Measurements from ENCODE around the gene VWA1. TPM values are rescaled to one million over a fixed set of nuclear protein-coding genes. Genes with fewer than 3 reads are reported as not detected.

Gene VWA1
- polyA plus RNA-seq (ENCODE audit: insufficient read length in 3 of 3) = 10 to 100 TPM; 61.7 to 76.0 (median 75.6) TPM
- long read RNA-seq, donor 1, full-length matches to known transcripts = 52 of 52 reads
- long read RNA-seq, donor 1, partial matches to known transcripts = 0 of 52 reads
- long read RNA-seq, donor 1, other reads (novel, unspliced or antisense) = 0 of 52 reads
- long read RNA-seq, donor 2, full-length matches to known transcripts = 31 of 31 reads
- long read RNA-seq, donor 2, partial matches to known transcripts = 0 of 31 reads
- long read RNA-seq, donor 2, other reads (novel, unspliced or antisense) = 0 of 31 reads
- long read RNA-seq, donor 3, full-length matches to known transcripts = 29 of 39 reads
- long read RNA-seq, donor 3, partial matches to known transcripts = 10 of 39 reads
- long read RNA-seq, donor 3, other reads (novel, unspliced or antisense) = 0 of 39 reads
- long read RNA-seq, donor 4, full-length matches to known transcripts = 42 of 47 reads
- long read RNA-seq, donor 4, partial matches to known transcripts = 5 of 47 reads
- long read RNA-seq, donor 4, other reads (novel, unspliced or antisense) = 0 of 47 reads
- long read RNA-seq, donor 5, full-length matches to known transcripts = 16 of 16 reads
- long read RNA-seq, donor 5, partial matches to known transcripts = 0 of 16 reads
- long read RNA-seq, donor 5, other reads (novel, unspliced or antisense) = 0 of 16 reads
- long read RNA-seq, donor 6, full-length matches to known transcripts = 41 of 82 reads
- long read RNA-seq, donor 6, partial matches to known transcripts = 41 of 82 reads
- long read RNA-seq, donor 6, other reads (novel, unspliced or antisense) = 0 of 82 reads
- long read RNA-seq, donor 7, full-length matches to known transcripts = 41 of 68 reads
- long read RNA-seq, donor 7, partial matches to known transcripts = 27 of 68 reads
- long read RNA-seq, donor 7, other reads (novel, unspliced or antisense) = 0 of 68 reads
- long read RNA-seq, donor 8, full-length matches to known transcripts = 5 of 5 reads
- long read RNA-seq, donor 8, partial matches to known transcripts = 0 of 5 reads
- long read RNA-seq, donor 8, other reads (novel, unspliced or antisense) = 0 of 5 reads
- long read RNA-seq, donor 9, full-length matches to known transcripts = 43 of 43 reads
- long read RNA-seq, donor 9, partial matches to known transcripts = 0 of 43 reads
- long read RNA-seq, donor 9, other reads (novel, unspliced or antisense) = 0 of 43 reads
- long read RNA-seq, donor 10, full-length matches to known transcripts = 32 of 37 reads
- long read RNA-seq, donor 10, partial matches to known transcripts = 5 of 37 reads
- long read RNA-seq, donor 10, other reads (novel, unspliced or antisense) = 0 of 37 reads
- long read RNA-seq, donor 11, full-length matches to known transcripts = 40 of 45 reads
- long read RNA-seq, donor 11, partial matches to known transcripts = 0 of 45 reads
- long read RNA-seq, donor 11, other reads (novel, unspliced or antisense) = 5 of 45 reads
- long read RNA-seq, donor 12, full-length matches to known transcripts = 45 of 51 reads
- long read RNA-seq, donor 12, partial matches to known transcripts = 6 of 51 reads
- long read RNA-seq, donor 12, other reads (novel, unspliced or antisense) = 0 of 51 reads
- long read RNA-seq, donor 13, full-length matches to known transcripts = 22 of 22 reads
- long read RNA-seq, donor 13, partial matches to known transcripts = 0 of 22 reads
- long read RNA-seq, donor 13, other reads (novel, unspliced or antisense) = 0 of 22 reads
- long read RNA-seq, donor 14 = 0 reads
- long read RNA-seq, donor 15, full-length matches to known transcripts = 64 of 336 reads
- long read RNA-seq, donor 15, partial matches to known transcripts = 184 of 336 reads
- long read RNA-seq, donor 15, other reads (novel, unspliced or antisense) = 88 of 336 reads
- long read RNA-seq, donor 16, full-length matches to known transcripts = 38 of 38 reads
- long read RNA-seq, donor 16, partial matches to known transcripts = 0 of 38 reads
- long read RNA-seq, donor 16, other reads (novel, unspliced or antisense) = 0 of 38 reads

DNA sequence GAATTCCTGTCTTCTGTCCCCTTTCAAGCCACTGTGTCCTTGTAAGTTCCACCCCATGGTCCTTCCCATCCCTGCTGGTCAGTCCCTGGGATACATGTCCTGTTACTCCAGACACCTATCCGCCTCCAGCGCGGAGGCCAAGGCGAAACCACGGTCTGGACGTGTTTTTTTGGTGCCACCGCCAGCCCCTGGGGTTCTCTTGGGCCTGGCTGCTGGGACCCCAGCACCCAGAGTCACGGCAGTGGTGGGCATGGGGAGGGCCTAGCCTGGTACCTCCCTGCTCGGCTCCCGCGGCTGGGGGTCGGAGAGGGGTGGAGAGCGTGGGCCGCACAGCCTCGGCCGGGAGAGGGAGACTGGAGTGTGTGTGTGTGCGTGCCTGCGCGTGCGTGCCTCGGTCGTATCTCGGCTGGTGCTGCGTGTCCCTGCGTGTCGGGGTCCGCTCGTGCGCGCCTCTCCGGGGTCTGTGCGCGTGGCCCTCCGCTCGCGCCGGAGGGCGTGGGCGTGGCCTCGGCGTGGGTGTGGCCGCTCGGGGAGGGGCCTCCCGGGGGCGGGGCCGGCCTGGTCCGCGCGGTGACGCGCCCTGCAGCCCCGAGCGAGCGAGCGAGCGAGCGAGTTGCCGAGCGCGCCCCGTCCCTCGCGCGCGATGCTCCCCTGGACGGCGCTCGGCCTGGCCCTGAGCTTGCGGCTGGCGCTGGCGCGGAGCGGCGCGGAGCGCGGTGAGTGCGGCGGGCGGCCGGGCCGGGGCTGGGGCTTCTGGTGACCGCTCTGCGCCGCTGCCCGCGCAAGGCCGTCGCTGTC lies at the start of gene VWA1:
TSS of gene VWA1 (plus strand) at position 585 of the 798 bp plus-strand sequence. CDS start at position 644, 59 bp downstream.
- no peak for DNase-seq

DNA sequence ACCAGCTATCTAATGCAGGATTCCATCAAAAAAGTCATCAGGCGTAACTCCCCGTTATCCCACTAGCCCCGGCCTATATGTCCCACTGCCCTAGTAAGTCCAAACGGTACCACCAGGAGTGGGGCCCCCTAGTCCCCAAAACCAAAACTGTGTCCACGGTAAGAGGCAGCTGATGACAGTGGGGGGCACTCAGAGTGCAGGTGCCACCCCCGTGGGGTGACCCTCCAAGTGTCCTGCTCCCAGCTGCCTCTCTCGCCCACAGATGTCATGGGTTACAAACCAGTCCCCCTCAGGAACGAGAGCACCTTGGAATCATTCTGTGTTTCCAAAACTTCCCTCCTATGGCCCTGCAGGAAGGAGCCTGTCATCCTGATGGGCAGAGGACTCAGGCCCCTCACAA lies 49.6 kb upstream of the VWA1 start:
- no peak for DNase-seq

DNA sequence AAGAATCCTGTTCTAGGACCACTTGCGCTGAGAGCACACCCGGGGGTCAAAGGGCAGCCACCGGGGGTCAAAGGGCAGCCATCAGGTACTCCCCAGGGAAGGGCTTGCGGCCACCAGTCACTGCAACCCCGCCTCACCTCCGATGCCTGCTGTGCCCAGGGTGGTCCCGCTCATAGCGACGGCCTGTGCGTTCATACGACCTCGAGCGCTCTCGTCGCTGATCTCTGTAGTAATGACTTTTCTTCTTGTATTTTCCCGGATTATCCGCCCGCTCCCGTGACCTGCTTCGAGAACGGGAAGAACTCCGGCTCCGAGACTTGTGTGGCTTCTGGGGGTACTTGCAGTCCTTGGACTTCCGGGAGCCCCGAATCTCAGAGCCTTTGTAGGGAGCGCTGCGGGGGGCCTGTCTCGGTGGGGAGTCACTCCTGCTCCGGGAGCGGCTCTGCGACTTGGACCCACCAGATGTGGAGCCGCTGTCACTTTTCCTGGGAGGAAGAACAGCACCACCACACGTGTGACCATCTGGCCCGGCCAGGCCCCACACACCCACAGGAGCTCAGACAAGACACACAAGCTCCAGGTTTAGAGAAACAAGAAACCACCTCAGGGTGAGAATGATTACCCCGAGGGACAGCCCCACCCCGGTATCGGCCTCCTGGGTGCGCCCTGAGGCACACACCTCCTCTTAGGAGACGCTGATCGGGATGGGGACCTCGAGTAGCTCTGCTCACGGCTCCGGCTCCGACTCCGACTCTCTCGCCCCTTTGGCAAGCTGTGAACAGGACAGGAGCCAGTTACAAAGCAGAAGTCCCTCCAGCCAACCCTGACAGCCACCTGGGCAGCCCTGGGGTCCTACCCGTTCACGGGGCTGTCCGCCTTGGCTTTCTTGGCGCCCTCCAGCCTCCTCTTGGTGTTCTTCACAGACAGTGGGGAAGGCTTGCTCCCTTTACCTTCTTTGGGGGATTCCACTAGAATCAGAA lies 48.1 kb upstream of the VWA1 start:
- DNase-seq = no peak

- no peak for DNase-seq
Measured at GRCh38 chr1:1388078-1388472, 47.4 kb upstream of the VWA1 start.

- DNase-seq = no peak
Measured at GRCh38 chr1:1390675-1391074, 44.8 kb upstream of the VWA1 start.

- DNase-seq = no peak
Measured at GRCh38 chr1:1391225-1391624, 44.3 kb upstream of the VWA1 start.

DNA sequence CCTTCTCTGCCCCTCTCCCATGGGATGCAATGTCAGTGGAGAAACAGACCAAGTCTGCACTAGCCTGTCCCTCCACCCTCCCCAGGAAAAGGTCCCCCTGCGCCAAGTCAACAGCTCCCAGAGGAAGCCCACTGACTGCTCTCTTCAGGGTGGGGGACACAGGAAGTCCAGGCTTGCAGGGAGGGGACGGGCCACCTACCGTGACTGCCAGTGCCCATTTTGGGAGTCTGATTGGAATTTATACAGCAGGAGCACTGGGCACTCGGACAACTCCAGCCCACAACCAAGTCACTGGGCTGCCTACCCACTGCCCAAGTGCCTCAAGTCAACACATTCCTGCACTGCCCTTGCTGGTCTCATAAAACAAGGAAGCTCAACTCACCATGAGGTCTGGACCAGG lies 42.5 kb upstream of the VWA1 start:
- no peak for DNase-seq

DNA sequence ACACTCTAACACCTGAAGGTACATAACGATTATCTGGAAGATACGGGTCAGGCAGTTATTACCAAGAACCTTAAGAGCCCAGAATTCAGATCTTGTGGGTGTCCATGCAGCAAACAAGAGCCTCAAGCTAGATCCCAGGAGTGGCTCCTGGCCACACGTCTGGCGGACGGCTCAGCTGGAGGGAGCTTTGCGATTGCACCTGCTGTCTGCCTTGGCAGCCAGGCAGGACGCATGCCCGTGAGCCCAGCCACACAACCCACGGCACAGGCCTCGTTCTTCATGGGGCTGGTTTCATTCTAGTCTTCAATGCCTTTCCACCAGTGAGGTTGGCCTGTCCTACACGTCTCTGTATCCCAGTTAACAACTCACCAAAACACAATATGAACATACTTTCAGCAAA lies 42.1 kb upstream of the VWA1 start:
- no peak for DNase-seq

GRCh38 chr1:1394116-1394515 lies 41.4 kb upstream of the VWA1 start:
- DNase-seq = no peak

DNA sequence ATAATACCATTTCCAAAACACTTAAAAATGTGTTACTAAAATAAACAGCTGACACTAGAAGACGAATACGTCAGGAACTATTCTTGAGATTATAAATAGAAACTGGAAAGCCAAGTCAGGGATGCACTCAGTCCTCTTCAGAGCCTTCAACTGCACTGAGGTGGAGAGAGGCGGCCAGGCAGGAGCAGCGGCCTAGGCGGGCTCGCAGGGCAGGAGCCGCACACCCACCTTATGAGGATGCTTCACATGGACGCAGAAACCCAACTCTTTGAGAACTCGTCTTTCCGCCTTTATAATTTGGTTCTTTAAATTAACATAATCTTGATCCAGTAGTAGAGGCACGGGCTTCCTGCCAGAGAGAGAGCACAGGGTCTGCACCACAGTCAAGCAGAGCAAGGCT lies 40.3 kb upstream of the VWA1 start:
- DNase-seq = no peak

GRCh38 chr1:1397839-1398523 lies 37.5 kb upstream of the VWA1 start:
- no peak for DNase-seq

GRCh38 chr1:1398677-1399186 lies 36.8 kb upstream of the VWA1 start:
- no peak for DNase-seq

DNA sequence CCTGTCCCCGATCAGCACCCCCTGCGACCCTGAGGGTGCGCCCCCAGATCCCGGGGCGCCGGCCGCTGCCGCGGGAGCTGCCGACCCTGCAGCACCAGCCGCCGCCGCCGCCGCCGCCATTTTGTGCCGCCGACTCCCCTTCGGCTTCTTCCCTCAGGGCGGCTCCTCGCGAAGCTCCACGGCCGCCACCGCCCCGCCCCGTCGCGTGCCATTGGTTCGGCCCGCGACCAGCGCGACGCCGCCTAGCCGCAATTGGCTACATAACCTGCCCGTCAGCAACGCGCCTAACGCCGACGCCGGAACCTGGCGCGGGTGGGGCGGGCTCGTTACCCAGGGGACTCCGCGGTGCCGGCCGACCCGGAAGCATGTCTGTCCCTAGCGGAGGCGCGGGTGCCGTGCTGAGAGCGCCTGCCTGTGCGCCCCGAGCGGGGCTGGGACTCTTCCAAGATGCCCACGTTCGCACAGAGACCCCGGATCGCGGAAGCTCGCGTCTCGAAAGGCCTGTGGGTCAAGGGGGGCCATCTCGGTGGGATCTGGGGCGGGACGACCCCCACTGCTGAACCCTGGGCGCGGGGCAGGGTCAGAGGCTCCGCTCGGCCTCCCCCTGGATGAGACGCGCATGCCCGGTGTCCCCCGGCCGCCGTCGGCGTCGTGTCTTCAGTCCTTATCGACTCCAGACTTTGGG lies 36.2 kb upstream of the VWA1 start, which contains the start of gene CCNL2:
TSS of gene CCNL2 (minus strand) at position 149 of the 685 bp plus-strand sequence. CDS start at position 120, 29 bp downstream.
- peak; percentile 98 for DNase-seq

DNA sequence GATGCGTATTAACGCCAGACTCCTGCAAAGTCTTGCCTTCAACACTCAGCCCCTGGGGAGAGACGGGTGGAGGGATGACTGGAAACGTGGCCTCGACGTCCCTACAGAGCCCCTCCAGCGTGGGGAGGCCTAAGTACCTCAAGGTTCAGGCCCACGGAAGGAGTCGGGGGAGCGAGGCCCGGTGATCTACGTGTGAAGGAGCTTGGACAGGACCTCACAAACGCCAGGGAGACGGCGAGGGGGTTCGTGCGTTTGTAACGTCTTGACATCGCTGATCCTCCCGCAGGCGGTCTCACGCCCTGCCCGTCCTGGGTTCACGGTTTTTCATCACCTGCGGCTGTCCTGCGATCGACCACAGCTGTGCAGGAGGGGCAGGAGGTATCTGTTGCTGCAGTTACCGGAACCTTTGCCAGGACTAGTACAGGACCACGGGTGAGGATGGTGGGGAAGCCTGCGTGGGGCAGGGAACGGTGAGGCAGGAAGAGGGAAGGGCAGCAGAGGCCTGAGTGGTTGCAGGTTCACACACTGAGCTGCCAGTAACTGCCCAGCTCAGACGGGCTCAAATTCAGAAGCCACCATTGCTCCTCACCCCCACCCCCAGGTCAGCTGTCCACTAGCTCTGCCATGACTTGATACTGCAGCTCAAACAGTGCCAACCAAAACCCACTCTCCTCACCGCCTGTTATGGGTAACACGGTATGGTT lies 35.5 kb upstream of the VWA1 start:
- no peak for DNase-seq

GRCh38 chr1:1400576-1401456 lies 34.7 kb upstream of the VWA1 start:
- DNase-seq = no peak
